ENCODE data around the gene RASIP1. TPM values are rescaled to one million over a fixed set of nuclear protein-coding genes. Genes with fewer than 3 reads are reported as not detected.
A peak's percentile ranks its signal among the peaks of the same experiment; 100 is the strongest.

RASIP1 gene
- total RNA-seq, 4 donors from 2014 or later = 3.0 to 11.1 (median 7.0) TPM

DNA sequence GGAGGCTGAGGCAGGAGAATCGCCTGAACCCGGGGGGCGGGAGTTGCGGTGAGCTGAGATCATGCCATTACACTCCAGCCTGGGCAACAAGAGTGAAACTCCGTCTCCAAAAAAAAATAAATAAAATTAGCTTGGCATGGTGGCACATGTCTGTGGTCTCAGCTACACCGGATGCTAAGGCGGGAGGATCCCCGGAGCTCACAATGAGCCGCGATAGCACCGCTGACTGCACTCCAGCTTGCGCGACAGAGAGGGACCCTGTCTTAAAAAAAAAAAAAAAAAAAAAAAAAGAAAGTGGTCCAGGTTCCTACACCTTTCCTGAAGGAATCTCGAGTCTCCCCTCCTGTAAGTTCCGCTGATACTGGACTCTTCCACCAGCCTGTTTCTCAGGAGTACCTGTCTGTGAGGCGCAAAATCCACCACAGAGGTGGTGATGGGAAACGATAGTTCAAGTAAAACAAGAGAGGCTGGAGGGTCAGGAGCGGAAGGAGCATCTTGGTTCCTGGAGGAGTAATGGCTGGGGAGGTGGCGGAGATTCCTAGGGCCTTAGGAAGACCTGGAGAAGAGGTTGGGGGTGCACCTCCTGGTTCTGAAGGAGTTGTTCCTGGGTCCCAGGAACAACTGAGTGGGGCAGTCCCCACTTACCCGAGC is 11.6 kb upstream of the RASIP1 start:
- DNase-seq = no peak
- intact Hi-C loops (cut with DNase I; ENCODE audit: low total_unique reads) = loop anchor here (1.0 kb wide), 1 partner anchor 25 kb away; no protein-coding TSS in a partner anchor
- peak overlapping the region; percentile 4 to 50 (median 24) for H3K27ac ChIP-seq
- H3K36me3 ChIP-seq = no peaks in the 10 kb centered on the region
- no peak for TF ChIP-seq POLR2A (IDR thresholded peaks at IDR 0.05)
- no peak for TF ChIP-seq EP300 (IDR thresholded peaks at IDR 0.05; ENCODE audit: low read depth)
- no peak for TF ChIP-seq POLR2AphosphoS5 (IDR thresholded peaks at IDR 0.05)
- TF ChIP-seq, protein P1, sequence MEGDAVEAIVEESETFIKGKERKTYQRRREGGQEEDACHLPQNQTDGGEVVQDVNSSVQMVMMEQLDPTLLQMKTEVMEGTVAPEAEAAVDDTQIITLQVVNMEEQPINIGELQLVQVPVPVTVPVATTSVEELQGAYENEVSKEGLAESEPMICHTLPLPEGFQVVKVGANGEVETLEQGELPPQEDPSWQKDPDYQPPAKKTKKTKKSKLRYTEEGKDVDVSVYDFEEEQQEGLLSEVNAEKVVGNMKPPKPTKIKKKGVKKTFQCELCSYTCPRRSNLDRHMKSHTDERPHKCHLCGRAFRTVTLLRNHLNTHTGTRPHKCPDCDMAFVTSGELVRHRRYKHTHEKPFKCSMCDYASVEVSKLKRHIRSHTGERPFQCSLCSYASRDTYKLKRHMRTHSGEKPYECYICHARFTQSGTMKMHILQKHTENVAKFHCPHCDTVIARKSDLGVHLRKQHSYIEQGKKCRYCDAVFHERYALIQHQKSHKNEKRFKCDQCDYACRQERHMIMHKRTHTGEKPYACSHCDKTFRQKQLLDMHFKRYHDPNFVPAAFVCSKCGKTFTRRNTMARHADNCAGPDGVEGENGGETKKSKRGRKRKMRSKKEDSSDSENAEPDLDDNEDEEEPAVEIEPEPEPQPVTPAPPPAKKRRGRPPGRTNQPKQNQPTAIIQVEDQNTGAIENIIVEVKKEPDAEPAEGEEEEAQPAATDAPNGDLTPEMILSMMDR (IDR thresholded peaks at IDR 0.05) = no peak
- H3K4me1 ChIP-seq = peaks cover 12 to 19% (median 14%) of the 10 kb centered on the region in 4 donors
- 27 to 28% methylated on average over 9 to 20 of the region's 20 CpGs for WGBS, 2 donors (ENCODE audit: low coverage in 1 of 2)
- H3K4me3 ChIP-seq = peak overlapping the region in 3 of 4 donors; percentile 7 to 42 (median 22)
- no peaks in the 10 kb centered on the region for H3K9me3 ChIP-seq
- in situ Hi-C loops (cut with MboI; ENCODE audit: low pct_ligation_motif_present in 1 of 4, low pct_unique_long_range_greater_than_20kb in 1 of 4, low sequenced_read_pairs in 3 of 4) = no loop called here
- peaks cover 73% of the 10 kb centered on the region for H3K27me3 ChIP-seq

DNA sequence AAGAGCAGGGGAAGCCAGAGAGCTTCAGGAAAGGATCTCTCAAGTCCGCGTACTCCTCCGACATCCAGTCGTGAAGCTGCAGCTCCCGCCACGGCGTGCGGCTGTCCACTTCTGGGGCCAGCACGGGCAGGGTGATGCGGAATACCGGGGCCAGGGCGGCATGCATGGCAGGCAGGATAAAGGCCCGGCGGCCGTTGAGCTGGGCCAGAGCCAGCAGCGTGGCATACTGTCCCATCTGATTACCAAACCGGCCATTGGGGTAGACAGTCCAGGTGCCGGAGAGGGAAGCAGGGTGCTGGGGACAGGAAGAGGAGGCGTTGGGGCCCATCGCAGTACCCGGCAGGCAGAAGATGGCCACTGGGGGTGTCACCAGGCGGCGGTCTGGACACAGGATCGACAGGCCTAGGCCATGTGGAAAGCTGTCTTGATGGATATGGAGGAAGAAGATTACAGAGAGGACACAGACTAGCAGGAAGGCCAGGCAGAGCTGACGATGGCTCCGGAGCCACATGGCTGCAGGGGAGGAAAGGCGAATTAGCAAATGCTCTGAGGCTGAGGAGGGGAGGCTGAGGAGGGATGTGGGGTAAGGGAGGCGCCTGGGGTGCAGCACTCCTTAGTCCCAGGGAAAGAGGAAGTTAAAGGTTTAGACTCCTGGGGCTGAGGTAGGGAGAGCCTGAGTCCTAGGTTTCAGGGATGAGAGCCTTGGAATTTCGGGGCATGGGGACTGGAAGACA is 10.5 kb upstream of the RASIP1 start:
- H3K4me1 ChIP-seq = peaks cover 12 to 21% (median 14%) of the 10 kb centered on the region in 4 donors
- H3K36me3 ChIP-seq = no peaks in the 10 kb centered on the region
- H3K9me3 ChIP-seq = no peaks in the 10 kb centered on the region
- intact Hi-C loops (cut with DNase I; ENCODE audit: low total_unique reads) (loop anchor here (1.0 kb wide), 1 partner anchor 26 kb away; no protein-coding TSS in a partner anchor), in situ Hi-C loops (cut with MboI; ENCODE audit: low pct_ligation_motif_present in 1 of 4, low pct_unique_long_range_greater_than_20kb in 1 of 4, low sequenced_read_pairs in 3 of 4) (no loop called here)
- 53 to 91% methylated on average over 5 to 28 of the region's 29 CpGs for WGBS, 2 donors (ENCODE audit: low coverage in 1 of 2)
- DNase-seq = no peak
- no peak overlapping the region for H3K27ac ChIP-seq
- peaks cover 79% of the 10 kb centered on the region for H3K27me3 ChIP-seq
- H3K4me3 ChIP-seq = no peak overlapping the region
- TF ChIP-seq EP300 (IDR thresholded peaks at IDR 0.05; ENCODE audit: low read depth) = no peak
- TF ChIP-seq, protein P1 (IDR thresholded peaks at IDR 0.05) = no peak
- TF ChIP-seq POLR2AphosphoS5 (IDR thresholded peaks at IDR 0.05) = no peak
- no peak for TF ChIP-seq POLR2A (IDR thresholded peaks at IDR 0.05)

DNA sequence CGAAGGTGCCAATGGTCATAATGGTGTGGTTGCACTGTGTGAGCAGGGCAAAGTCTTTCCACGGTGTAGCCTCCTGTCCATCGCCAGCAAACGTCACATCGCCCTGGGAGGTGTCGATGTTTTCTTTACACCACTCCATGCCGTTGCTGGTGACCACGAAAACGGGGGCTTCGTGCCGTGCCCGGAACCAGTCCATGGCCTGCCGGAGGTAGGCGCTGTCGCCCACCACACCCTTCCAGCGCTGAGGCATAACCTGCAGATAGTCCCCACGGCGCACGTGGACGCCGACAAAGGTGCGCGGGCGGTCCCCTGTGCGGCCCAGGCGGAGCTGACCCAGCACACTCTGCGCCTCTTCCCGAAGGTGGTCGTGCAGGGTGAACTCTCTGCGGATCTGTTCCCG is 9.9 kb upstream of the RASIP1 start:
- intact Hi-C loops (cut with DNase I; ENCODE audit: low total_unique reads) (no loop called here), in situ Hi-C loops (cut with MboI; ENCODE audit: low pct_ligation_motif_present in 1 of 4, low pct_unique_long_range_greater_than_20kb in 1 of 4, low sequenced_read_pairs in 3 of 4) (no loop called here)
- Histone ChIP-seq H3K27ac (no peak overlapping the region), H3K27me3 (peaks cover 79% of the 10 kb centered on the region), H3K4me3 (no peak overlapping the region), H3K4me1 (peaks cover 12 to 21% (median 14%) of the 10 kb centered on the region in 4 donors), H3K9me3 (no peaks in the 10 kb centered on the region), H3K36me3 (no peaks in the 10 kb centered on the region)
- 86% methylated on average over 31 of the region's 31 CpGs; no CpG with 5 or more reads in 1 of the 2 donors for WGBS, 2 donors (ENCODE audit: low coverage in 1 of 2)
- DNase-seq = no peak
- TF ChIP-seq EP300 (IDR thresholded peaks at IDR 0.05; ENCODE audit: low read depth) (no peak), POLR2A (IDR thresholded peaks at IDR 0.05) (no peak), POLR2AphosphoS5 (IDR thresholded peaks at IDR 0.05) (no peak)
- TF ChIP-seq, protein P1 (IDR thresholded peaks at IDR 0.05) = no peak

DNA sequence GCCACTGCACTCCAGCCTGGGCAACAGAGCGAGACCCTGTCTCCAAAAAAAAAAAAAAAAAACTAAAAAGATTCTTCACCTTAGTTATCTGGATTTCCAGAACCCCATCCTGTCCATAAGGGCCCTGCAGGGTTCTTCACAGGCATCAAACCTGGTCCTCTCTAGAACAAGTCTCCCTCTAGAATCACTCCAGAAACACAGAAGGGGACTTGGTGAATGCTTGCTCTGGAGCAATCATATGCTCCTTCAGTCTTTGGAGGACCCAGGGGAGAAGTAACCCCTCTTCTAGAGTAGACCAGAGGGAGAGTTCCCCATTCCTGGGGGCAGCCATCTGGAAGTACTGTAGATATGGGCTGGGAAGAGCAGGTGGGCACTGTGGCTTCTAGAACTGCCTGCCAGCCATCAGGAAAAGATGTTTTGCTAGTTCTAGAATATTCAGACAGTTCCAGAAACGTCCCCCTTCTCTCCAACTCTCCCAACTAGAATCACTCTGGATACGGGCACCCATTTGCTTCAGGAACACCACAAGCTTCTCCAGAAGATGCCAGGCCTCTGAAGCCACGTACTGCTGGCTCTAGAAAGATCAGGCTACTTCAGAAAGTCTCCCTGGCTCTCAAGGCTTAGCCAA is 9.3 kb upstream of the RASIP1 start:
- intact Hi-C loops (cut with DNase I; ENCODE audit: low total_unique reads) (loop anchor here (10.0 kb wide), 1 partner anchor 75 kb away; the partner anchor contains the start of gene NTN5), in situ Hi-C loops (cut with MboI; ENCODE audit: low pct_ligation_motif_present in 1 of 4, low pct_unique_long_range_greater_than_20kb in 1 of 4, low sequenced_read_pairs in 3 of 4) (loop anchor here in 1 of 4 donors (10.0 kb wide), 1 partner anchor 105 kb away; the partner anchor contains the start of gene CA11)
- TF ChIP-seq POLR2AphosphoS5 (IDR thresholded peaks at IDR 0.05) (no peak), POLR2A (IDR thresholded peaks at IDR 0.05) (no peak), EP300 (IDR thresholded peaks at IDR 0.05; ENCODE audit: low read depth) (no peak)
- TF ChIP-seq, protein P1 (IDR thresholded peaks at IDR 0.05) = no peak
- H3K27me3 ChIP-seq = peaks cover 74% of the 10 kb centered on the region
- H3K4me1 ChIP-seq = peaks cover 12 to 21% (median 14%) of the 10 kb centered on the region in 4 donors
- H3K27ac ChIP-seq = no peak overlapping the region
- 71 to 73% methylated on average over 1 to 4 of the region's 4 CpGs for WGBS, 2 donors (ENCODE audit: low coverage in 1 of 2)
- no peaks in the 10 kb centered on the region for H3K9me3 ChIP-seq
- H3K4me3 ChIP-seq = no peak overlapping the region
- no peaks in the 10 kb centered on the region for H3K36me3 ChIP-seq
- no peak for DNase-seq

All from transverse colon (tissue), 4 donors.